PFSK-1 (cell line): ENCODE results near the gene ABCG8.

ENCODE experiments used
- FOXP2 ChIP-seq: optimal IDR thresholded peaks from 2 replicates; pipeline ENCODE3; 2011; ENCODE audit warnings: borderline replicate concordance, control low read depth, inconsistent platforms; ENCODE audit not compliant: insufficient read depth; ENCODE audit errors: extremely low read length, extremely low read depth
- POLR2AphosphoS5 ChIP-seq: IDR thresholded peaks from 2 replicates; pipeline ENCODE4 v1.6.1; 2012; ENCODE audit warnings: low read depth, mild to moderate bottlenecking, control low read depth, low read length, moderate library complexity
- REST ChIP-seq, 2 experiments: IDR thresholded peaks; 2 replicates each; pipeline versions ENCODE4 v1.6.1 to v1.8.0; 2011 to 2012; ENCODE audit warnings: low read depth in 2 of 2, low read length in 2 of 2, control low read depth in 1 of 2, inconsistent platforms in 1 of 2, mild to moderate bottlenecking in 1 of 2, moderate library complexity in 1 of 2; ENCODE audit not compliant: insufficient read depth in 1 of 2
- SIN3A ChIP-seq: IDR thresholded peaks from 2 replicates; pipeline ENCODE4 v1.6.1; 2012; ENCODE audit warnings: mild to moderate bottlenecking, low read length, moderate library complexity, borderline replicate concordance; ENCODE audit not compliant: insufficient read depth
- TAF1 ChIP-seq: IDR thresholded peaks from 2 replicates; pipeline ENCODE4 v1.6.1; 2012; ENCODE audit warnings: low read length, control low read depth, borderline replicate concordance; ENCODE audit not compliant: insufficient read depth

ABCG8 gene

GRCh38 chr2:43818761-43819160 lies 20.0 kb upstream of the ABCG8 start:
- TF ChIP-seq TAF1 (no peak), POLR2AphosphoS5 (no peak), SIN3A (no peak), REST (IDR thresholded peaks at IDR 0.05; ENCODE audit: insufficient read depth in 1 of 2, low read depth in 2 of 2, low read length in 2 of 2) (no peak), FOXP2 (no peak)

- TF ChIP-seq TAF1 (no peak), REST (IDR thresholded peaks at IDR 0.05; ENCODE audit: insufficient read depth in 1 of 2, low read depth in 2 of 2, low read length in 2 of 2) (no peak), SIN3A (no peak), POLR2AphosphoS5 (no peak), FOXP2 (no peak)
These were observed 19.1 kb upstream of the ABCG8 start for GRCh38 chr2:43819491-43820163.

DNA sequence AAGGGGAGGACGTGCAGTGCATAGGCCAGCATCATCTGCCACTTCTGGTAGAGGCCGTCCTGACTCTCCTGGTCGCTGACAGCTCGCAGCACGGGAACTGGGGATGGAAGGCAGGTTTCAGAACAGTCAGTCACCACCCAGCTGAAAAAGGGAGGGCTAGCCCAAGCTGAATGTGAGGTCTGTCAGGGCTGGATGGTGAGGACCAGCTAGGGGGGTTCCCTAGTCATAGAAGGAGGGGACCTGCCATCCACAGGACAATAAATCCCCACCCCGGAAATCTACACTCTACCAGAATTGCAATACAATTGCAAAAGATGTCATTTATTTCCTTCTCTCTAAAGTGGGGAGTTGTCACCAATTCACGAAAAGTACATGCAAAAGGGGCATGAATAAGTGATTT lies 15.9 kb upstream of the ABCG8 start:
- TF ChIP-seq REST (IDR thresholded peaks at IDR 0.05; ENCODE audit: insufficient read depth in 1 of 2, low read depth in 2 of 2, low read length in 2 of 2) (no peak), SIN3A (no peak), TAF1 (no peak), POLR2AphosphoS5 (no peak), FOXP2 (no peak)

GRCh38 chr2:43823751-43824150 lies 15.0 kb upstream of the ABCG8 start:
- TF ChIP-seq FOXP2 (no peak), REST (IDR thresholded peaks at IDR 0.05; ENCODE audit: insufficient read depth in 1 of 2, low read depth in 2 of 2, low read length in 2 of 2) (no peak), TAF1 (no peak), POLR2AphosphoS5 (no peak), SIN3A (no peak)

DNA sequence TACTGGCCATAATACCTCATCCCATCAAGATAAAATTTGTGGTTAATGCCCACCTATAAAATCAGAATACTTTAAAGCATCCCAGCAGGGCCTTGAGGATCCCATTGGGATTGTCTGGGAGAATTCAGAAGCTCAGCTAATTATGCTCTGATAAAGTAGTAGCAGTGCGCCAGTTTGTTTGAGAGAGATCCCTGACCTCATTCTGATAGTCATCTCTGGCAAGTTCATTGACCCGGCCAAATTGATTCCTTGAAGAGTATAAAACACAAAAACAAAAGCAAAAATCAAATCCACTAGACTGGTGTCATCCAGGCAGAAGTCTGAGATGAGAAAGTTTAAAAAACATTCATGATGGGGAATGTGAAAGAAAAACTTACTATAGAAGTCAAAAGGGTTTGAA lies 14.3 kb upstream of the ABCG8 start:
- TF ChIP-seq REST (IDR thresholded peaks at IDR 0.05; ENCODE audit: insufficient read depth in 1 of 2, low read depth in 2 of 2, low read length in 2 of 2) (no peak), SIN3A (no peak), FOXP2 (no peak), TAF1 (no peak), POLR2AphosphoS5 (no peak)
